GM19468 (cell line): ENCODE data around the gene ASNSD1.
"Not testable (repeated sequence)": the region's sequence is repeated elsewhere in the genome, so short reads cannot be mapped to it uniquely, and the experiment has no call there.

Experiments
- ATAC-seq: cut with Tn5 transposase; IDR thresholded peaks from one replicate; pipeline ENCODE4 v1.9.1; 2021; ENCODE audit warnings: mild to moderate bottlenecking, moderate library complexity, moderate number of reproducible peaks; ENCODE audit not compliant: unreplicated experiment; ENCODE audit errors: extremely low read depth

The ASNSD1 gene

GRCh38 chr2:189641590-189641989 lies 19.7 kb upstream of the ASNSD1 start:
- ATAC-seq = no peak

GRCh38 chr2:189646521-189646920 lies 14.7 kb upstream of the ASNSD1 start:
- ATAC-seq = no peak

GRCh38 chr2:189648846-189649509 lies 12.3 kb upstream of the ASNSD1 start:
- ATAC-seq = no peak

GRCh38 chr2:189651284-189651683 lies 10.0 kb upstream of the ASNSD1 start:
- no peak for ATAC-seq

GRCh38 chr2:189653464-189653863 lies 7.8 kb upstream of the ASNSD1 start:
- ATAC-seq = not testable (repeated sequence)

- ATAC-seq = no peak
Observed at GRCh38 chr2:189654641-189655040, 6.6 kb upstream of the ASNSD1 start.

- no peak for ATAC-seq
Observed at GRCh38 chr2:189657867-189658266, 3.4 kb upstream of the ASNSD1 start.

- no peak for ATAC-seq
Observed at GRCh38 chr2:189658306-189659212, 2.7 kb upstream of the ASNSD1 start.

GRCh38 chr2:189659734-189660133 lies 1.5 kb upstream of the ASNSD1 start:
- no peak for ATAC-seq

- no peak for ATAC-seq
Observed at GRCh38 chr2:189660803-189661147, 484 bp upstream of the ASNSD1 start.

GRCh38 chr2:189661957-189662321 lies 680 bp downstream of the ASNSD1 start:
- ATAC-seq = no peak

GRCh38 chr2:189662669-189663226 lies 1.5 kb downstream of the ASNSD1 start:
- no peak for ATAC-seq

GRCh38 chr2:189663319-189663718 lies 2.1 kb downstream of the ASNSD1 start:
- not testable (repeated sequence) for ATAC-seq

GRCh38 chr2:189669913-189670312 lies 8.7 kb downstream of the ASNSD1 start:
- ATAC-seq = no peak

- ATAC-seq = no peak
Observed at GRCh38 chr2:189673661-189674373, 12.6 kb downstream of the ASNSD1 start.

GRCh38 chr2:189674374-189675112 lies 13.3 kb downstream of the ASNSD1 start, which contains the start of gene ANKAR:
Gene ANKAR (plus strand): TSS chr2:189674670. CDS start chr2:189676491, 1,821 bp downstream.
- peak; percentile 93 for ATAC-seq

- ATAC-seq = no peak
Observed at GRCh38 chr2:189676471-189676870, 15.2 kb downstream of the ASNSD1 start.

GRCh38 chr2:189679226-189679625 lies 18.0 kb downstream of the ASNSD1 start:
- ATAC-seq = no peak

GRCh38 chr2:189681203-189681602 lies 19.9 kb downstream of the ASNSD1 start:
- no peak for ATAC-seq

GRCh38 chr2:189681903-189682302 lies 20.6 kb downstream of the ASNSD1 start:
- ATAC-seq = no peak
